Spleen (tissue), 3 donors: Measurements from ENCODE around the gene PLCB4.

ENCODE experiments used
- POLR2A ChIP-seq, 3 donors: fragments of 450-650 bp; IDR thresholded peaks; one replicate each; pipeline ENCODE4 v1.5.1; 2017; ENCODE audit warnings: antibody characterized with exemption in 3 of 3, mild to moderate bottlenecking in 1 of 3
- POLR2AphosphoS5 ChIP-seq, 3 donors: sonication (generic); formaldehyde crosslinking; IDR thresholded peaks; one replicate each; pipeline ENCODE4 v1.5.1; 2017; ENCODE audit warnings: antibody characterized with exemption in 3 of 3

DNA sequence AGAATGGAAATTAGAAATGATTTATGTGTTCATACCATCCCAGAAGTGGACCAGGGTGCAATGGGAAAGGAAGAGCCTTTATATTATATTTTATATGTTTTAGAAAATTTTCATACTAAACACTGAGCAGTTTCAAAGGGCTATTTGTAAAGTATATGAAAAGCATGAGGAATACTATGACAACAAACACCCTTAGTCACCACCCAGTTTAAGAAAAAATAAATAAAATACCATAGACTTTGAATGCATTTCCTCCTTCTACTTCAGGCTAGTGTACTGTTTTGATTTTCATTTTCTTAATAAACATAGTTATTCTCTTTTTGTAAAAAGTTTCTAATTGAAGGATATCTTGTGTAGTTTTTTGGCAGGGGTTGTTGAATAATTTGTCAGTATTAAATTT, 191.1 kb downstream of the PLCB4 start:
- TF ChIP-seq POLR2A (IDR thresholded peaks at IDR 0.05) (no peak), POLR2AphosphoS5 (IDR thresholded peaks at IDR 0.05) (no peak)
